Measurements from ENCODE around the gene ZNF841. TPM values are rescaled to one million over a fixed set of nuclear protein-coding genes. Genes with fewer than 3 reads are reported as not detected.

ZNF841 gene
- total RNA-seq, 4 donors from 2014 or later = 9.0 to 19.5 (median 17.1) TPM

DNA sequence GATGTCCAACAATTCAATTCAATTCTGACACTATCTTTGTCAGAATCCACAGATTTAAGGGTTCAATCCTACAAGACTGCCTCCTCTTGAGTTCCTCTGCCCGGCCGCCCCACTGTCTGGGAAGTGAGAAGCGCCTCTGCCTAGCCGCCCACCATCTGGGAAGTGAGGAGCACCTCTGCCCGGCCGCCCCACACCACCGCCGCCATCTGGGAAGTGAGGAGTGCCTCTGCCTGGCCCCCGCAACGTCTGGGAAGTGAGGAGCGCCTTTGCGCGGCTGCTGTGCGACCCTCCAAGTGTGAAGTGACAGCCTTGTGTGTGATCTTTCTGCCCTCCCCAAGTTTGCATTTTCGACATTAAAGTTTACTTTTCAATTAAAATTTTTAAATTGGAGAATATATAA is 73.4 kb downstream of the ZNF841 start:
- 95 to 100% methylated on average over 4 to 14 of the region's 15 CpGs for WGBS, 2 donors
- Histone ChIP-seq H3K4me3 (no peak overlapping the region), H3K27me3 (no peaks in the 10 kb centered on the region), H3K4me1 (peaks cover 0 to 14% (median 3%) of the 10 kb centered on the region in 3 donors), H3K9me3 (peaks cover 3 to 100% (median 75%) of the 10 kb centered on the region in 3 donors), H3K27ac (no peak overlapping the region), H3K36me3 (peaks cover 44 to 99% (median 48%) of the 10 kb centered on the region in 3 donors)
- DNase-seq = no peak
- intact Hi-C loops (cut with DNase I) = no loop called here
- TF ChIP-seq POLR2A (IDR thresholded peaks at IDR 0.05) = no peak
- TF ChIP-seq, protein P1, sequence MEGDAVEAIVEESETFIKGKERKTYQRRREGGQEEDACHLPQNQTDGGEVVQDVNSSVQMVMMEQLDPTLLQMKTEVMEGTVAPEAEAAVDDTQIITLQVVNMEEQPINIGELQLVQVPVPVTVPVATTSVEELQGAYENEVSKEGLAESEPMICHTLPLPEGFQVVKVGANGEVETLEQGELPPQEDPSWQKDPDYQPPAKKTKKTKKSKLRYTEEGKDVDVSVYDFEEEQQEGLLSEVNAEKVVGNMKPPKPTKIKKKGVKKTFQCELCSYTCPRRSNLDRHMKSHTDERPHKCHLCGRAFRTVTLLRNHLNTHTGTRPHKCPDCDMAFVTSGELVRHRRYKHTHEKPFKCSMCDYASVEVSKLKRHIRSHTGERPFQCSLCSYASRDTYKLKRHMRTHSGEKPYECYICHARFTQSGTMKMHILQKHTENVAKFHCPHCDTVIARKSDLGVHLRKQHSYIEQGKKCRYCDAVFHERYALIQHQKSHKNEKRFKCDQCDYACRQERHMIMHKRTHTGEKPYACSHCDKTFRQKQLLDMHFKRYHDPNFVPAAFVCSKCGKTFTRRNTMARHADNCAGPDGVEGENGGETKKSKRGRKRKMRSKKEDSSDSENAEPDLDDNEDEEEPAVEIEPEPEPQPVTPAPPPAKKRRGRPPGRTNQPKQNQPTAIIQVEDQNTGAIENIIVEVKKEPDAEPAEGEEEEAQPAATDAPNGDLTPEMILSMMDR (IDR thresholded peaks at IDR 0.05) = no peak

DNA sequence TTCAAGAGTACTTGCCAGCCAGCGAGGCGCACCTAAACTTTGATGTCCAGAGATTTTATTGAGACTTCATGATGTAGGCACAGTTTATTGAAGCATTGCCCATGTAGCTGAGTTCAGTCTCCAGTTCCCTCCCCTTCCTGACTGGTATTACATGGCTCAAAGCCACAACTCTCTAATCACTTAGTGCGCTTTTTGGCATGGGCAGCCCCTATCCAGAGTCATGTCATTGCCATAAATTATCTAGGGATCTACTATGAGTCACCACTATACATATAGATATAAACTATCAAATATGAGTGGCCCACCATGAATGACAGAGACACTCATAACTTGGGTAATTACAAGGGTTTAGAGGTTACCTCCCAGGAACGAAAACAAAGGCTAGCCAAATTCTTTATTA is 75.1 kb downstream of the ZNF841 start:
- 93 to 95% methylated on average over 4 of the region's 4 CpGs for WGBS, 2 donors
- Histone ChIP-seq H3K4me3 (no peak overlapping the region), H3K27ac (no peak overlapping the region), H3K27me3 (no peaks in the 10 kb centered on the region), H3K4me1 (no peaks in the 10 kb centered on the region), H3K36me3 (peaks cover 53 to 100% (median 57%) of the 10 kb centered on the region in 3 donors), H3K9me3 (peaks cover 5 to 100% (median 91%) of the 10 kb centered on the region in 3 donors)
- no peak for TF ChIP-seq POLR2A (IDR thresholded peaks at IDR 0.05)
- TF ChIP-seq, protein P1 (IDR thresholded peaks at IDR 0.05) = no peak
- no peak for DNase-seq
- intact Hi-C loops (cut with DNase I) = no loop called here

Small RNA genes within 50 kb of the gene (small RNA-seq; reads per million reads assigned to genes)
- gene RPL37P23 = 0 to 0.14 (median 0) reads per million in 4 donors

Other genes starting within 250 kb of the ZNF841 start
- gene ZNF577, start 207.8 kb downstream of the ZNF841 start, total RNA-seq = 10 to 100 TPM in 1 of 4 donors, 1 to 10 TPM in 3; 2.3 to 13.9 (median 3.3) TPM
- 10 to 100 TPM in 1 of 4 donors, 1 to 10 TPM in 3; 5.8 to 13.0 (median 7.1) TPM for gene ZNF649, start 190.7 kb downstream of the ZNF841 start, total RNA-seq
- gene ZNF613, start 168.3 kb downstream of the ZNF841 start, total RNA-seq = 10 to 100 TPM in 1 of 4 donors, 1 to 10 TPM in 3; 2.9 to 12.0 (median 7.6) TPM
- gene ZNF350, start 108.9 kb downstream of the ZNF841 start, total RNA-seq = 10 to 100 TPM in 1 of 4 donors, 1 to 10 TPM in 3; 2.9 to 12.6 (median 6.6) TPM
- gene ZNF615, start 87.6 kb downstream of the ZNF841 start, total RNA-seq = 10 to 100 TPM in 1 of 4 donors, 1 to 10 TPM in 3; 2.8 to 13.9 (median 5.9) TPM
- gene ZNF614, start 67.4 kb downstream of the ZNF841 start, total RNA-seq = 1 to 10 TPM; 2.2 to 8.2 (median 4.0) TPM
- gene ZNF432, start 46.9 kb downstream of the ZNF841 start, total RNA-seq = 10 to 100 TPM in 1 of 4 donors, 1 to 10 TPM in 3; 4.3 to 13.7 (median 7.6) TPM
- gene ZNF616, start 44.2 kb upstream of the ZNF841 start, total RNA-seq = 1 to 10 TPM; 2.4 to 5.1 (median 3.7) TPM
- gene ZNF836, start 75.9 kb upstream of the ZNF841 start, total RNA-seq = 1 to 10 TPM; 5.0 to 9.5 (median 7.5) TPM
- 100 to 1,000 TPM; 126 to 225 (median 152) TPM for gene PPP2R1A, start 94.3 kb upstream of the ZNF841 start, total RNA-seq
- 1 to 10 TPM; 2.5 to 8.4 (median 3.9) TPM for gene ZNF766, start 173.8 kb upstream of the ZNF841 start, total RNA-seq
- gene ZNF480, start 201.4 kb upstream of the ZNF841 start, total RNA-seq = 1 to 10 TPM; 4.8 to 9.2 (median 6.8) TPM
- gene ZNF610, start 240.5 kb upstream of the ZNF841 start, total RNA-seq = under 1 TPM in 3 of 4 donors, not detected in 1; 0.15 to 0.95 (median 0.15) TPM